SKM-1 treated with dmso at 0.1 percent for 144 hours (cell line): Measurements from ENCODE around the gene NAT14.
"Not testable (repeated sequence)": the region's sequence is repeated elsewhere in the genome, so short reads cannot be mapped to it uniquely, and the experiment has no call there.

Experiments used
- DNase-seq: peaks from one replicate; lab custom pipeline; 2025; ENCODE audit not compliant: unreplicated experiment; lab: John Stamatoyannopoulos, UW

NAT14 gene

DNA sequence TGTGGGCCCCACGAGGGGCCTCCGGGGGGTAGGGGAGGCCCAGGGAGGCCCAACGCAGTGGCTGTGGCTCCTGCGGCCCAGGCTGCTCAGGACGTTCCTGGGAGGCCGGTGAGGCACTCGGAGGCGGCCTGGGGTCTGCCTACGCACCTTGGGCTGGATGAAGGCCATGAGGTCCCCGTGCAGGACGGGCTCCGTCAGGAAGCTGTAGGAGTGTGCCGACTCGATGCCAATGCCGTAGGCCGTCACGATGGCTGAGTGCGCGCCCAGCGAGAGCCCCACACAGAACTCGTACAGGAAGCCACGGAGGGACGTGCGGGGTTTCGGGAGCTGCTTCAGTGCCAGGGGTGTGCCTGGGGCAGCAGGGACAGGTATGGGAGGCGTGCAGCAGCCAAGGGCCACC, 46.0 kb downstream of the NAT14 start:
- DNase-seq, result no peak

- not testable (repeated sequence) for DNase-seq
Observed at GRCh38 chr19:55534280-55534679, 49.3 kb downstream of the NAT14 start.

DNA sequence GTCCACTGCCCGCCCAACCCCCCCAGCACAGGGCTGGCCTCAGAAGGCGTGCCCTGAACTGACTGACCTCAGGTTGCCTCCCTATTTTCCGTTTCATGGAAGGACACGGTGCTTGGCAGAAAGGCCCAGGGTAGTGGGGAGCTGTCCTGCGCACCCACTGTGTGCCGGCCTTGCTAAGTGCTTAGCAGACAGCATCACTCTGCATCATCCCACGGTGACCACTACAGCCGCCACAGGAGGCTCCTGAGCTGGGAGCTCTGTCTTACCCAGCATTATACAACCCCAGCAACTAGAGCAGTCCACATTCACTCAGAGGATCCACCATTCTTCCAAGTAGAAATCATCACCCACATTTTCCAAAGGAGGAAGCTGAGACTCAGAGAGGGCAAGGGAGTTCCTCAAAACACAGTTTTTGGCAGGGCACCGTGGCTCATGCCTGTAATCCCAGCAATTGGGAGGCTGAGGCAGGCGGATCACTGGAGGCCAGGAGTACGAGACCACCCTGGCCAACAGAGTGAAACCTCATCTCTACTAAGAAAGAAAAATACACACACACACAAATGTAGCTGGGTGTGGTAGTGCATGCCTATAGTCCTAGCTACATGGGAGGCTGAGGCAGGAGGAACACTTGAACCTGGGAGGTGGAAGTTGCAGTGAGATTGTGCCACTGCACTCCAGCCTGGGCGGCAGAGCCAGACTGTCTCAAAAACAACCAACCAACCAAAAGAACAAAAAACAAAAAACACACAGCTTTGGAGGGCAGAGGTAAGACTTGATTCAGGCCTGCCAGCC, 50.4 kb downstream of the NAT14 start:
- no peak for DNase-seq

DNA sequence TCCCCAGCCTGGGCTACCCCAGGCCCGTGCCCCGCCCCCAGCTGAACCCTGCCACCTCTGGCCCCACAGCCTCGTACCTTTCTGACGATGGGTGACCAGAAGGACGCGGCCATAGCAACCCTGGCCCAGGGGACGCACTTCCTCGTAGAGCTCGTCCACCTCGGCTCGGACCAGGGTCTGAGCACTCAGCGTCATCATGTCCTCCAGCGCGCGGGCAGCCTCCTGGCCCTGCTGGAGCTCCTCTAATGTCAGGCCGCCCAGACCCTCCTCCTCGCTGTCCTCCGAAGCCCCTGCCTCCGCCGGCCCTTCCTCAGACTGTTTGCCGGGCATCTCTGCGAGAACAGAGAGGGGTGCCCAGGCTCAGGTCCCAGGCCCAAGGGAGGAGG, 51.0 kb downstream of the NAT14 start:
- DNase-seq, result no peak

- DNase-seq, result no peak
Observed at GRCh38 chr19:55536366-55536765, 51.4 kb downstream of the NAT14 start.
